HUES6 (cell line): ENCODE data around the gene VRK2.
"Not testable (repeated sequence)": the region's sequence is repeated elsewhere in the genome, so short reads cannot be mapped to it uniquely, and the experiment has no call there.

Experiments
- H3K27ac ChIP-seq: 2 replicates; pipeline ENCODE4 v1.7.0; 2013; ENCODE audit warnings: low read depth, mild to moderate bottlenecking, low read length, inconsistent platforms
- H3K27me3 ChIP-seq: 2 replicates; pipeline ENCODE4 v1.6.1; 2013; ENCODE audit warnings: low read length; ENCODE audit not compliant: control insufficient read depth, insufficient read depth
- H3K36me3 ChIP-seq: 2 replicates; pipeline ENCODE4 v1.6.1; 2013; ENCODE audit warnings: low read length; ENCODE audit not compliant: control insufficient read depth, insufficient read depth
- H3K4me1 ChIP-seq: 2 replicates; pipeline ENCODE4 v1.6.1; 2013; ENCODE audit warnings: low read length; ENCODE audit not compliant: control insufficient read depth, insufficient read depth
- H3K4me3 ChIP-seq: 2 replicates; pipeline ENCODE4 v1.5.1; 2013; ENCODE audit warnings: low read depth, low read length
- H3K9ac ChIP-seq: one replicate; pipeline ENCODE4 v1.6.1; 2013; ENCODE audit warnings: mild to moderate bottlenecking, low read length
- H3K9me3 ChIP-seq: 2 replicates; pipeline ENCODE4 v1.6.1; 2013; ENCODE audit warnings: low read depth, low read length; ENCODE audit not compliant: control insufficient read depth, insufficient read depth

The VRK2 gene

DNA sequence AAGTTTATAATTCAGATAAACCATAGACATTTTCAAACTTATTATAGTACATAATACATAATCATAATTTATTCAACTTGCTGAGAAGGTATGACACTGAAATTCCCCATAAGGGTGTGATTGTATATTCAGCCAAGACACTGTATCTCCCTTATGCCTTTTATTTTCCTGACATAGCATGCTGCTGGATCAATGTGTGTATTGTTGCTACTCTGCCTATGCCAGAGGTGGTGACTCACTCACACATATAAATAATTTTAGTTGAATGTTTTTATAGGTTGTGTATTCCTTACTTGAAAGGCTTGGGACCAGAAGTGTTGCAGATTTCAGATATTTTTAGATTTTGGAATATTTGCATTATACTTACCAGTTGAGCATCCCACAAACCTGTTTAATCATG lies 86.8 kb downstream of the VRK2 start:
- no peaks in the 10 kb centered on the region; the same call in 1 of the 2 replicates for H3K36me3 ChIP-seq
- no peaks in the 10 kb centered on the region for H3K4me1 ChIP-seq
- H3K27me3 ChIP-seq, result no peaks in the 10 kb centered on the region
- no peak overlapping the region for H3K4me3 ChIP-seq
- no peaks in the 10 kb centered on the region for H3K9me3 ChIP-seq
- H3K27ac ChIP-seq, result no peak overlapping the region
- no peak overlapping the region for H3K9ac ChIP-seq

DNA sequence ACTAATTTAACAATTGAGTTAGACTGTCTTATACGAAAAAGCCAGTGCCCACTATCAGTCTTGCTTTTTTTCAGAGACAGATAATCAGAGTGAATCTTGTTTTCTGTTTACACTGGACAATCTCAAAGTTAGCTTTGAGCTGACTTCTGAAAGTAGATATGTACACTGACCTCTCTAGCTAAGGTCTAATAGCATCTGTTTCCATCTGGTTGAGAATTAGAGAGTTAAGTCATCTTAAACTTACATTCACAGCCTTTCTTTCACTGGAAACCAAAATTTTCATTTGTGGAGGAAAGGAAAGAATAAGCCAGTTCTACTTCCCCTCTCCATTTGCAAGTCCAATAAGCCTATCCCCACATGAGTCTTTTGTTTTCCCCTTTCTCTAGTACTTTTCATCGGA lies 89.3 kb downstream of the VRK2 start:
- Histone ChIP-seq H3K4me3 (no peak overlapping the region), H3K9me3 (no peaks in the 10 kb centered on the region), H3K9ac (no peak overlapping the region), H3K36me3 (no peaks in the 10 kb centered on the region; the same call in 1 of the 2 replicates), H3K27ac (no peak overlapping the region), H3K27me3 (no peaks in the 10 kb centered on the region), H3K4me1 (no peaks in the 10 kb centered on the region)

DNA sequence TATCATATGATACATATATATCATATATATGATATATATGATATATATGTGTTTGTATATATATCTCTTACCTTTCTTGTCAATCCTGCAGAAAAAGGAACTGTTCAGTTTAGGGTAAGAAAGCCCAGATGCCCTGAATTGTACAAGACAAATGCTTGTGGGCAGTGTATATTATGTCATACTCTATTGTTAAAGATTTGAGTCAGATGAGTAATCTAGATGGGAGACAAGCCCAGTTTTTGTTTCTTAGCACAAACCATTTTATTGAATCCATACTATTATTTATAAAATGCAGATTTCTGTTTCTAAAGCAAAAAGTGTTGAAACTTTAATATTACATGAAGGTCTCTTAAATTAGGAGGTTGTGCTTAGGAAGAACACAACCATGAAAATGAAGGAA lies 90.6 kb downstream of the VRK2 start:
- Histone ChIP-seq H3K9me3 (no peaks in the 10 kb centered on the region), H3K36me3 (no peaks in the 10 kb centered on the region; the same call in 1 of the 2 replicates), H3K27ac (no peak overlapping the region), H3K27me3 (no peaks in the 10 kb centered on the region), H3K4me3 (no peak overlapping the region), H3K4me1 (no peaks in the 10 kb centered on the region), H3K9ac (no peak overlapping the region)

DNA sequence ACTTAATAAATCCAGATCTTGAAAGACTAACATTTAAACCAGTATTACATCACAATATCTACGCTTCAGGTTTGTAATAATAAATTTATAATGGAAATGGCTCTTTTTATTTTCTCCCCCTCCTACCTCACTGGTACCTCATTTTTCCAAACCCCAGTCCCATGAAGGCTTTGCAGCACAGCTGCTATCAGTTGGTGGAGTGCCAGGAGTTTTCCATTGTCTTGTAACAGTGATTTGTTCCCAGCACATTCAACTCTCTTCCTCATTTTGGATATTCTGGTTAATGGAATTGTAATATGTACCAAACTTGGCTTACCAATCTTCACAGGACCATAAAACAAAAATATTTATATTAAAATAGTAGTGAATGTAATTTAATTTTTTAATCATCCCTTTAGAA lies 91.2 kb downstream of the VRK2 start:
- Histone ChIP-seq H3K9ac (no peak overlapping the region), H3K9me3 (no peaks in the 10 kb centered on the region), H3K27ac (no peak overlapping the region), H3K27me3 (no peaks in the 10 kb centered on the region), H3K36me3 (no peaks in the 10 kb centered on the region; the same call in 1 of the 2 replicates), H3K4me1 (no peaks in the 10 kb centered on the region), H3K4me3 (no peak overlapping the region)

DNA sequence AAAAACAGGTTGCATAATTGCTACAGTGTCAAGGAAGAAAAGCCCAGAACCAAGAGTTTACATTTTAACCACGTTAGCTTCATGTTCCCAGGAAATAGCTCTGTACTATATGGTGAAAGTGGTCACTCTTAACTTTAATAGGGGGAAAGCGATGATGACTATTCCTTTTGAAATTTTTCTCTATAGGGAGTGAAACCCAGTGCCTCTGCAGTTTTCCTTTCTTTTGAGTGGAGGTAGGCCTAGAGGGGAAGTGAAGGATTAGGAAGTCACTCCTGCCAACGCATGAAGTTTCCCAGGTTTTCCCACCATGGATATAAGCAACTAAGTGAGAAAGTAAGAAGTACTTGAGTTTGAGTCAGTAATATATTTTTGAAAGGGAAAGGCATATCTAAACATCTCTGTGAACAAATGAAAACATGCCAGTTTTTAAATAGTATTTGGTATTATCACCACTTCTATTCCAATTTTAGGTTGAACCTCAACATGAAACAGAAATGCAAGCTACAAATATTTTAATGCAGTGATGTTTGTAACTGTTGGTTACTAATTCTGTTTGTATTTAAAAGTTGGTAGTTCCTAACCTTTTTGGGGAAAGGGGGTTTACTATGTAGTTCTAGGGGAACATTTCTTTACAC lies 91.9 kb downstream of the VRK2 start:
- Histone ChIP-seq H3K4me3 (no peak overlapping the region), H3K4me1 (no peaks in the 10 kb centered on the region), H3K27me3 (no peaks in the 10 kb centered on the region), H3K9me3 (no peaks in the 10 kb centered on the region), H3K27ac (no peak overlapping the region), H3K9ac (no peak overlapping the region), H3K36me3 (no peaks in the 10 kb centered on the region; the same call in 1 of the 2 replicates)

DNA sequence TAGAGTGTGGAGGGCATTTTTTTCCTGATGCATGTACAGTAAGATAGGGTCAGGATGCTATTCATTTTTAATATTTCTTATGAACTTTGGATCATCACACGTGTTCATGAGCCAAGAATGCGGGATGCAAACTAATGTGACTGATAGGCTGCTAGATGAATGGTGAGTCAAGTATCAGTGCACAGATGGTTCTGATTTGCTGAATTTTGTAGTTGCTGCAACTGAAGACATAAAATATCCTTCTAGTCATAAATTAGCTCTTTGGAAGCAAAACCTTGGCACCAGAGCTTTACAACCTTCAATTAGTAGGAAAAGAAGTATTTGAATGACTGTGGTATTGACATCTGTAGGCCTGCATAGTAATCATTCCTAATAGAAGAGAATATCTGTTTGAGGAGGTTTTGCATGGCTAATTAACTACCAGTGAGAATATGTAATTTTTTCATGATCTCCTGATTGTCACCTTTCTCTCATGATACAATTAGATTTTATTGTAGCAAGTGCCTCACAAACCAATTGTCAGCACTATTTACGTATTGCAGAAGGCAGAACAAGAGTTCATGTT lies 94.0 kb downstream of the VRK2 start:
- Histone ChIP-seq H3K27ac (no peak overlapping the region), H3K36me3 (no peaks in the 10 kb centered on the region; the same call in 1 of the 2 replicates)

DNA sequence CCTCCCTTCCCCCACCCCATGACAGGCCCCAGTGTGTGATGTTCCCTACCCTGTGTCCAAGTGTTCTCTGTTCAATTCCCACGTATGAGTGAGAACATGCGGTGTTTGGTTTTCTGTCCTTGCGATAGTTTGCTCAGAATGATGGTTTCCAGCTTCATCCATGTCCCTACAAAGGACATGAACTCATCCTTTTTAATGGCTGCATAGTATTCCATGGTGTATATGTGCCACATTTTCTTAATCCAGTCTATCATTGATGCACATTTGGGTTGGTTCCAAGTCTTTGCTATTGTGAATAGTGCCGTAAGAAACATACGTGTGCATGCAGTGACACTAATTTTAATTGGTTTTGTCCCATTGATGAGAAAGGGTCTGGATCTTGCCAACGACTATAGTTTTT lies 99.2 kb downstream of the VRK2 start:
- H3K36me3 ChIP-seq, H3K4me1 ChIP-seq, H3K9ac ChIP-seq, H3K27ac ChIP-seq, H3K4me3 ChIP-seq, H3K9me3 ChIP-seq, H3K27me3 ChIP-seq: not testable (repeated sequence)

More for the DNA sequence above, 94.0 kb downstream of the VRK2 start:
- Histone ChIP-seq H3K4me1 (no peaks in the 10 kb centered on the region), H3K27me3 (no peaks in the 10 kb centered on the region), H3K9me3 (no peaks in the 10 kb centered on the region), H3K4me3 (no peak overlapping the region), H3K9ac (no peak overlapping the region)

DNA sequence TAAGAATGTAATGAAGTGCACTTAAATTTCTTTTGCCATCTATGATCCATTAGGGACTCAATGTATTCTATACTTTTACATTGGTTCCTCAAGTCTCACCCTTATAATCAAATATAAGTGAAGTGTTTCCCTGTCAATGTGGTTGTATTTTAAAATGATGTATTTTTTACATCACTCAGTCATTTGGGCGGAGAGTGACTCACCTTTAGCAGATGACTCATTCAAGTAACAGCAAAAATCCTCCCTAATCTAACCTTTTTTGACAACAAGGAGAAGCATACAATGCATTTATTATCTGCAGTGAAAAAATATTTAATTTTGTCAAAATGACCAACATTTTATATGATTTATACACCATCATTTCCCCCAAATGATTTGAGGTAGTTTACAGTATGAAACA lies 100.1 kb downstream of the VRK2 start:
- Histone ChIP-seq H3K9me3 (no peaks in the 10 kb centered on the region), H3K27ac (no peak overlapping the region), H3K36me3 (no peaks in the 10 kb centered on the region), H3K27me3 (no peaks in the 10 kb centered on the region), H3K4me3 (no peak overlapping the region), H3K9ac (no peak overlapping the region), H3K4me1 (no peaks in the 10 kb centered on the region)

DNA sequence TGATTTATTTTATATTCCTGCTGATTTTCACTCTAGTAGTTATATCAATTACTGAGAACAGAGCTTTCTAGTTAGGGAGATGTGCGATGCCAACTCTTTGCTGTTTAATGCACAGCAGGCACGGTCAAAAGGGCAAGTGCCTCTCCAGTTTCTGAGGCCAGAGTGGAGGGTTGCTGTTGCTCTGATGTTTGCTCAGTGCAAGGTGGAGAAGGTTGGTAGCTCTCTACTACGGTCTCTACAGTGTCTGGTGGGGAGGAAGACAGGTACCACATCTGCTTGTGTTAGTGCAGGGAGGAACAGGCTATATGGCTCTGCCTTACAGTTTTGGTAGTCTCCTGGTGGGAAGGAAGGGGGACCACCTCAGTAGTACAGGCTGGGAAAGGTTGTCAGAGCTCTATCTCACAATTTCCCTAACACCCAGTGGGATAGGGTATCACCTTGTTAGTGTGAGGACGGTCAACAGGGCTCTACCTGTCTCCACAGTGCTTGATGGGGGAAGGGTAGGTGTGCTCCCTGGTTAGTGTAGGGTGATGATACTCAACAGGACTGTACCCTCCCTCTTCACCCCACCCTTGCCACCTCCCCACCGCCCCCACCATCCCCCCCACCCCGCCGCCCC lies 108.7 kb downstream of the VRK2 start:
- no peaks in the 10 kb centered on the region for H3K9me3 ChIP-seq
- H3K4me3 ChIP-seq, result no peak overlapping the region
- H3K27me3 ChIP-seq, result no peaks in the 10 kb centered on the region
- H3K9ac ChIP-seq, result no peak overlapping the region
- H3K4me1 ChIP-seq, result no peaks in the 10 kb centered on the region
- peaks cover 13% of the 10 kb centered on the region for H3K36me3 ChIP-seq
- H3K27ac ChIP-seq, result no peak overlapping the region

DNA sequence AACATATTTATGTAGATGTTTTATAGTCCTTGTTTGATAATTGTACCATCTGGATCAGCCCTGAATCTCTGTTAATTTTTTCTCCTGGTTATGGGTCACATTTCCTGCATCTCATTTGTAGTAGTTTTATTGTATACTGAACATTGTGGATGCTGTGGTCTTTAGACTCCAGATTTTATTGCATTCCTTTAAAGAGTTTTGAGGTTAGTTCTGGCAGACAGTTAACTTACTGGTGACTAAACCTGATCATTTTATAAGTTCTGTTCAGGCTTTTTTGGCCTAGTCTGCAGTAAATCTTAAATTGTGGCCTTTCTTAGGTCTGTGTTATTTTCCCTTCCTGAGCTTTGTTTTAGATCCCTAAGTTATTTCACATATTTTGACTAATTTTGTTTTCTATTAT lies 110.2 kb downstream of the VRK2 start:
- Histone ChIP-seq H3K4me1 (no peaks in the 10 kb centered on the region), H3K9ac (no peak overlapping the region), H3K36me3 (peaks cover 27% of the 10 kb centered on the region), H3K27ac (no peak overlapping the region), H3K27me3 (no peaks in the 10 kb centered on the region), H3K9me3 (no peaks in the 10 kb centered on the region), H3K4me3 (no peak overlapping the region)

DNA sequence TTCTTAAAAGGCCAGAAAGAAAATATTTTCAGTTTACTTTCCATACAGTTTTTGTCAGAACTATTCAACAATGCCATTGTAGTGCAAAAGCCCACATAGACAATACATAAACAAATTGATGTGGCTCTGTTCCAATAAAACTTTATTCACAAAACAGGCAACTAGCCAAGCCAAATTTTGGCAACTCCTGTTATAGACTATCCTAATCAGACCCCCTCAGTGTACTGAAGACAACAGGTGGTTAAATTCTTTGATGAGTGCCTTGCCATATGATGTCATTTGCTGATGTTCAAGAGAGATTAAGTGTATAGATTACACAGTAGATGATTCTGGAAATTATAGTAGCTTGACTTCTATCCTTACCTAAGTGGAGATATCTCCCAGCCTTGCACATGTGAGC lies 111.1 kb downstream of the VRK2 start:
- H3K36me3 ChIP-seq, result peaks cover 37% of the 10 kb centered on the region

More for the DNA sequence above, 111.1 kb downstream of the VRK2 start:
- H3K4me1 ChIP-seq, result no peaks in the 10 kb centered on the region
- no peak overlapping the region for H3K27ac ChIP-seq
- no peaks in the 10 kb centered on the region for H3K9me3 ChIP-seq
- H3K9ac ChIP-seq, result no peak overlapping the region
- H3K4me3 ChIP-seq, result no peak overlapping the region
- H3K27me3 ChIP-seq, result no peaks in the 10 kb centered on the region
